ENCODE measurements around the gene DPH7.
"Not testable (repeated sequence)": the region's sequence is repeated elsewhere in the genome, so short reads cannot be mapped to it uniquely, and the experiment has no call there.

DPH7 gene

GRCh38 chr9:137578518-137579258, at the start of gene DPH7:
TSS of gene DPH7 (minus strand) at chr9:137578925. CDS start at chr9:137578777, 148 bp downstream.
- DNase-seq (peak; percentile 100), ATAC-seq (peak; percentile 99)

- not testable (repeated sequence) for DNase-seq, ATAC-seq
Measured at GRCh38 chr9:137627406-137627805, 48.7 kb upstream of the DPH7 start.

- DNase-seq (no peak), ATAC-seq (no peak)
Measured at GRCh38 chr9:137626464-137626863, 47.7 kb upstream of the DPH7 start.

- ATAC-seq, DNase-seq: not testable (repeated sequence)
Measured at GRCh38 chr9:137622211-137622610, 43.5 kb upstream of the DPH7 start.

GRCh38 chr9:137621131-137621757, 42.5 kb upstream of the DPH7 start:
- ATAC-seq (no peak), DNase-seq (no peak)

- no peak for DNase-seq
- no peak for ATAC-seq
Measured at GRCh38 chr9:137620581-137620980, 41.9 kb upstream of the DPH7 start.

GRCh38 chr9:137620048-137620405, 41.3 kb upstream of the DPH7 start:
- ATAC-seq (no peak), DNase-seq (no peak)

- peak; percentile 12 for ATAC-seq
- DNase-seq, result peak; percentile 51
Measured at GRCh38 chr9:137619240-137620047, 40.7 kb upstream of the DPH7 start.

- DNase-seq (peak; percentile 94), ATAC-seq (peak; percentile 86)
Measured at GRCh38 chr9:137618105-137619067, 39.7 kb upstream of the DPH7 start, which contains the start of gene EHMT1. TSS of gene EHMT1 (plus strand) at chr9:137619005. CDS start at chr9:137619029, 24 bp downstream.

GRCh38 chr9:137615387-137615871, 36.7 kb upstream of the DPH7 start:
- no peak for ATAC-seq
- no peak for DNase-seq

- DNase-seq, result no peak
- no peak for ATAC-seq
Measured at GRCh38 chr9:137614631-137615386, 36.1 kb upstream of the DPH7 start.

GRCh38 chr9:137613738-137614523, 35.2 kb upstream of the DPH7 start:
- ATAC-seq (no peak), DNase-seq (no peak)

GRCh38 chr9:137613259-137613658, 34.5 kb upstream of the DPH7 start:
- ATAC-seq (no peak), DNase-seq (no peak)

GRCh38 chr9:137612741-137613142, 34.0 kb upstream of the DPH7 start:
- DNase-seq (no peak), ATAC-seq (no peak)

- peak; percentile 45 for DNase-seq
Measured at GRCh38 chr9:137611623-137612609, 33.2 kb upstream of the DPH7 start.

GRCh38 chr9:137610944-137611343, 32.2 kb upstream of the DPH7 start:
- DNase-seq, result no peak
- no peak for ATAC-seq

More at GRCh38 chr9:137611623-137612609, 33.2 kb upstream of the DPH7 start:
- peak; percentile 48 for ATAC-seq

- ATAC-seq (no peak), DNase-seq (no peak)
Measured at GRCh38 chr9:137607141-137607857, 28.6 kb upstream of the DPH7 start.

- ATAC-seq (no peak), DNase-seq (no peak)
Measured at GRCh38 chr9:137606734-137607138, 28.0 kb upstream of the DPH7 start.
